Measurements from ENCODE around the gene EDEM3.

EDEM3 gene

GRCh38 chr1:184646178-184646701 is 108.4 kb downstream of the EDEM3 start:
- no peak for TF ChIP-seq CTCF (IDR thresholded peaks at IDR 0.05; ENCODE audit: insufficient read depth, low read depth, low read length, missing control alignments)
- no peak overlapping the region for H3K4me3 ChIP-seq (ENCODE audit: low read length)
- DNase-seq (ENCODE audit: low read depth), result no peak

DNA sequence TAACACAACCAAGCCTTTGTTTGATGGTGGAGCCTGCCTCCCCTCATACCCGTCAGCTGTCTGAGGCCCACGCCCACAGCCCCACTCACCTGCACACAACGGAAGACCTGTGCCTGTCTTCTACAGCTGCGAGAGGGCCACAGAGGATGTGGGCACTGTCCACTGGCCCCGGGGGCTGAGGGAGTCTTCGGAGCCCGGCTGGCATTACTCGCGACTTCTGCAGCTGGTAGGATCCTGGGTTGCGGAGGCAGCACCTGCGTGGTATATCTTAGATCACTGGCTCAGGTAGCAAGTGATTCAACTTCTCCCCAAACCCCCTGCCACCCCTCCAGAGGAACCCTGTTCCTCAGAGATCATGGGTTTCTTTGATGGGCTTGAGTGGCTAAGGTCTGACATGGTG is 109.9 kb downstream of the EDEM3 start:
- no peak for DNase-seq (ENCODE audit: low read depth)
- H3K4me3 ChIP-seq (ENCODE audit: low read length), result no peak overlapping the region
- no peak for TF ChIP-seq CTCF (IDR thresholded peaks at IDR 0.05; ENCODE audit: insufficient read depth, low read depth, low read length, missing control alignments)

GRCh38 chr1:184643661-184644060 is 111.0 kb downstream of the EDEM3 start:
- TF ChIP-seq CTCF (IDR thresholded peaks at IDR 0.05; ENCODE audit: insufficient read depth, low read depth, low read length, missing control alignments), result no peak
- DNase-seq (ENCODE audit: low read depth), result no peak

GRCh38 chr1:184641894-184642293 is 112.8 kb downstream of the EDEM3 start:
- H3K4me3 ChIP-seq (ENCODE audit: low read length), result no peak overlapping the region
- no peak for DNase-seq (ENCODE audit: low read depth)
- no peak for TF ChIP-seq CTCF (IDR thresholded peaks at IDR 0.05; ENCODE audit: insufficient read depth, low read depth, low read length, missing control alignments)

More at GRCh38 chr1:184643661-184644060, 111.0 kb downstream of the EDEM3 start:
- H3K4me3 ChIP-seq (ENCODE audit: low read length), result no peak overlapping the region

DNA sequence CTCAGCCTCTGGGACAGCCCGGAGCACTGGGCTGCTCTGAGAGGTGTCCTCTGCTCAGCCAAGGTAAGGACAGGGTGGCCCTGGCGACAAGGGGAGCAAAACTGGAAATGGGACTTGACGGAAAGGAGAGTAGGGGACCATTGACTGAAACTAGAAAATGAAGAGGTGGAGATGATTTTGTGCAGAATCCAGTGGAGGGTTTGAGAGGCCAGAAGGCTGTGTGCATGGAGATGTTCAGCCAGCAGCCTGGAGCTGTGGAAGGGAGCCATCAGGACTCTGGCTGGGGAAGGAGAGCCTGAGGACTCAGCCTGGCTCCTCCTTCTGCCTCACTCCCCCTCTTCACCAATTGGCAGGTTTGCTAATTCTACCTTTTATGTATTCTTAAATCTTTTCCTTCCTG is 114.2 kb downstream of the EDEM3 start:
- no peak overlapping the region for H3K4me3 ChIP-seq (ENCODE audit: low read length)
- TF ChIP-seq CTCF (IDR thresholded peaks at IDR 0.05; ENCODE audit: insufficient read depth, low read depth, low read length, missing control alignments), result no peak
- DNase-seq (ENCODE audit: low read depth), result no peak
